ENCODE measurements around the gene HNRNPCL1.
"Not testable (repeated sequence)": the region's sequence is repeated elsewhere in the genome, so short reads cannot be mapped to it uniquely, and the experiment has no call there.

- TF ChIP-seq CTCF, POLR2A (IDR thresholded peaks at IDR 0.05): not testable (repeated sequence)
These were observed 15.3 kb downstream of the HNRNPCL1 start for GRCh38 chr1:12833251-12833650.

All from Peyer's patch (tissue), 4 donors.